PC-9 (cell line): Measurements from ENCODE around the gene SHROOM3.

ENCODE experiments used
- EZH2 ChIP-seq: fragments of 200-600 bp; sonication (generic); IDR thresholded peaks from 2 replicates; pipeline ENCODE4 v1.8.0; 2017; ENCODE audit warnings: antibody characterized with exemption, low read depth
- TF ChIP-seq, protein P1 (sequence below): fragments of 200-600 bp; sonication (generic); conservative IDR thresholded peaks from 2 replicates; pipeline ENCODE4 v1.6.1; 2017; ENCODE audit warnings: mixed run types, antibody characterized with exemption, mild to moderate bottlenecking, moderate library complexity

DNA sequence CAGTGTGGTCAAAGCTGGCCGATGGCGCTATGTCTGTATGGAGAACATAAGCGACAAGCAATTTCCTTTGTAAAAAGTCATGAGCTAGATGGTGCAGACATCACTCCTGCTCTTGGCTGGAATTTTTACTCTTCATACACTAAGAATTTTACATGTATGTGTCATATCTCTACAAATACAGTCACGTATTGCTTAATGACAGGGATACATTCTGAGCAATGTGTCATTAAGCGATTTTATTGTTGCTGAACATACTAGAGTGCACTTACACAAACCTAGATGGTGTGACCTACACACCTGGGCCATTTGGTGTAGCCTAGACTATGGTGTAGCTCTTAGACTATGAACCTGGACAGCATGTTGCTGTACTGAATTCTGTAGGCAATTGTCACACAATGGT lies 277.5 kb downstream of the SHROOM3 start:
- TF ChIP-seq, protein P1, sequence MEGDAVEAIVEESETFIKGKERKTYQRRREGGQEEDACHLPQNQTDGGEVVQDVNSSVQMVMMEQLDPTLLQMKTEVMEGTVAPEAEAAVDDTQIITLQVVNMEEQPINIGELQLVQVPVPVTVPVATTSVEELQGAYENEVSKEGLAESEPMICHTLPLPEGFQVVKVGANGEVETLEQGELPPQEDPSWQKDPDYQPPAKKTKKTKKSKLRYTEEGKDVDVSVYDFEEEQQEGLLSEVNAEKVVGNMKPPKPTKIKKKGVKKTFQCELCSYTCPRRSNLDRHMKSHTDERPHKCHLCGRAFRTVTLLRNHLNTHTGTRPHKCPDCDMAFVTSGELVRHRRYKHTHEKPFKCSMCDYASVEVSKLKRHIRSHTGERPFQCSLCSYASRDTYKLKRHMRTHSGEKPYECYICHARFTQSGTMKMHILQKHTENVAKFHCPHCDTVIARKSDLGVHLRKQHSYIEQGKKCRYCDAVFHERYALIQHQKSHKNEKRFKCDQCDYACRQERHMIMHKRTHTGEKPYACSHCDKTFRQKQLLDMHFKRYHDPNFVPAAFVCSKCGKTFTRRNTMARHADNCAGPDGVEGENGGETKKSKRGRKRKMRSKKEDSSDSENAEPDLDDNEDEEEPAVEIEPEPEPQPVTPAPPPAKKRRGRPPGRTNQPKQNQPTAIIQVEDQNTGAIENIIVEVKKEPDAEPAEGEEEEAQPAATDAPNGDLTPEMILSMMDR, result no peak
- TF ChIP-seq EZH2, result no peak
